GM18507 (cell line): Measurements from ENCODE around the gene MRPL43.

Source experiments
- DNase-seq: peaks from one replicate; pipeline ENCODE4 v3.0.0; 2011; ENCODE audit warnings: low read depth; ENCODE audit not compliant: insufficient read length; ENCODE audit errors: extremely low spot score
- FAIRE-seq: peaks from 2 replicates; lab custom pipeline; 2011; peaks lifted over from hg19 to GRCh38; lab: Jason Lieb, UNC

MRPL43 gene

GRCh38 chr10:101006593-101007098 lies 19.3 kb upstream of the MRPL43 start:
- no peak for FAIRE-seq
- DNase-seq, result no peak

GRCh38 chr10:101005869-101006567 lies 18.7 kb upstream of the MRPL43 start:
- no peak for FAIRE-seq
- no peak for DNase-seq

DNA sequence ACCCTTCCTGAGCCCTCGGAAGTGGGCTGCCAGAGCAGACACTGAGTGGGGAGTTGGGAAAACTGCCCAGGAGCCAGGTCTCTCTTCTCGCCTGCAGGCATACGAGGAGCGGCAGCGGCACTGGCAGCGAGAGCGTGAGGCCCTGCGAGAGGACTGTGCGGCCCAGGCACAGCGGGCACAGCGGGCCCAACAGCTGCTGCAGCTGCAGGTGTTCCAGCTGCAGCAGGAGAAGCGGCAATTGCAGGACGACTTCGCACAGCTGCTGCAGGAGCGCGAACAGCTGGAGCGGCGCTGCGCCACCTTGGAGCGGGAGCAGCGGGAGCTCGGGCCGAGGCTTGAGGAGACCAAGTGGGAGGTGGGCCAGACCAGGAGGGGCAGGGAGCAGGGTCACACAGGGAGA lies 18.1 kb upstream of the MRPL43 start:
- DNase-seq (no peak), FAIRE-seq (no peak)

- no peak for DNase-seq
- no peak for FAIRE-seq
Measured at GRCh38 chr10:101003639-101004206, 16.4 kb upstream of the MRPL43 start.

GRCh38 chr10:101002456-101002855 lies 15.2 kb upstream of the MRPL43 start:
- no peak for FAIRE-seq
- no peak for DNase-seq

GRCh38 chr10:101001659-101002035 lies 14.3 kb upstream of the MRPL43 start:
- FAIRE-seq (no peak), DNase-seq (no peak)

GRCh38 chr10:101000915-101001658 lies 13.8 kb upstream of the MRPL43 start:
- FAIRE-seq (no peak), DNase-seq (no peak)

- FAIRE-seq, result no peak
- no peak for DNase-seq
Measured at GRCh38 chr10:101000127-101000914, 13.0 kb upstream of the MRPL43 start.

DNA sequence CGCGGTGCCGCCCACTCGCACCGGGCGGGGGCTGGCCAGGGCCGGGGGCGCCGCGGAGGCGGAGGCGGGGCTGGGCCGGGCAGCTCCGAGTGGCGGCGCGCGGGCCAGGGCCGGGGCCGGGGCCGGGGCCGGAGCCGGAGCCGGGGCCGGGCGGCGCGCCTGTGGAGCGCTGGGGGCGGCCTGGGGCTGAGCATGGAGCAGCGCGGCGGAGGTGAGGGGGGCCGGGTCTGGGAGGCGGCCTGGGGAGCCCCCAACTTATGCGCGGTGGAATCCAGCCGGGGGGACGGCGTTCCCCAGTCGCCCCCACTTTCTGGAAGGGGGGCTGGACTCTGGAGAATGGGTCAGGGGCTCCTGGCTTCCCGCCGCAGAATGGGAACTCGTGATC lies 12.4 kb upstream of the MRPL43 start, which contains the start of gene LZTS2:
Gene LZTS2, plus strand, starts transcription at position 67 of the 385 bp plus-strand sequence. CDS start 2,731 bp downstream, outside the sequence.
- no peak for DNase-seq
- no peak for FAIRE-seq

DNA sequence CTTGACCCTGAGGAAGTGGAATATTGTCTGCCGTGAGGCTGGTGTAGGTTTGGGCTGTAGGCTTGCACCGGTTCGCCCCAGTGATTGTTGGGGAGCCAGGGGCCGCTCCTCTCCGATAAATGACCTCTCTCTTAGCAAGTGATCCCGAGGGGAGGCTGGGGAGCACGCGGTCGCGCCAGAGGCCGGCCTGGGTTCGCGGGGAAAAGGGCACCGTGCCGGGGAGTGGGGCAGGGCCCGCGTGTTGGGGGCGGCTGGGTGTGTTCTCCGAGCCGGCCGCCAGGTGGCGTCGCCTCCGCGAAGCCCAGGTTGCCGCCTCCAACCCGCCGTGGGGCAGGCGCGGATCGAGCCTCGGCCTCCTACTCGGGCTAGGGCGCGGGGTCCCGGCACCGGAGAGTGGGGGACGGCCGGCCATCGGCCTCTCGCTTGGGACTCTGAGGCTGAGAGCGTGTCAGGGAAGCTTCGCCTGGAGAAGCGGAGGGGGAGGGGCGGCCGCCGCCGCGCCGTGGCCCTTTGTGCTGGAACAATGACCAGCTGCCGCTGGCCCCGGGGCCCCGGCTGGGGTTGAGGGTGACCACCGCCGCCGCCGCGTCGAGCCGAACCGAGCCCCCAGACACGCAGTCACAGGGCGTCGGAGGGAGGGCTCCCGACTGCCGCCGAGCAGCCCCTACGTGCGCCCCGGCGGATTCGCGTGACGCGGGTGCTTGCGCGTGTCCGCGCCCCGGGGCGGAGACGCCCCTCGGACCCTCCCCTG lies 11.9 kb upstream of the MRPL43 start:
- peak; percentile 84 for DNase-seq
- peak; percentile 76 for FAIRE-seq

DNA sequence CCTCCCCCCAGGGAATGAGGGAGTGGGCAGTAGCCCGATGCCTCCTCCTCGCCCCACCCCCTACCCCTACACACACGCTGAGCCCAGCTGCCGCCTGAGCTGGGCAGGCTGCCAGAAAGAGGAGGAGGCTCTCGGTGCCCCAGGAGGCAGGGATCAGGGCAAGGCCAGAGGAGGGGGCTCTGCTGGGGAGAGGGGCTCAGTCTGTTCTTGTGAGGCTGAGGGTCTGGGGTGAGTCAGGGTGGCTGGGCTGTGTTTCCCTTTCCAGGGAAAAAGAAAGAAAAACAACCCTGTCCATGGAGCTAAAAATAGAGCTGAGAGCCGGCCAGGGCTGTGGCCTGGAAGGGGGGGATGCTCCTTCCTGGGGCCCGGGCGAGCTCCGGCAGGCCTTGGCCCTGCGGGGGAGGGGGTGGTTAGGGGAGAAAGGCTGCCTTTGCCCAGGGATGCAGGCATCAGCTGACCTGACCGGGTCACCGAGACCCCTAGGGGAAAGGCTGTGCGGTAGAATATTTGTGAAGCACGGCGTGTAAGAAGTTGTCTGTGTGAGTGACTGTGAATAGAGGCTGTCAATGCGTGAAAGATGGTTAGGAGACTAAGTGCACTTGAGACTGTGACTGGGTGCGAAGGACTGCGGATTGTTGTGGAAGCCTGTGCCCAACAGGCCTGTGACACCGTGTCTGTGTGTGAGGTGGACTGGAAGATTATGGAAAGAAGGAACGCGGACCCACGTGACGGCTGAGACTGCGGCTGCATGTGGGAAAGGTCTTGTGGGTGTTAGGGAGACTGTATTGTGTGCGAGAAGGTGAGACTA lies 11.1 kb upstream of the MRPL43 start:
- DNase-seq (peak; percentile 53), FAIRE-seq (no peak)

GRCh38 chr10:100997360-100998182 lies 10.3 kb upstream of the MRPL43 start:
- FAIRE-seq (peak; percentile 77), DNase-seq (peak; percentile 49)

DNA sequence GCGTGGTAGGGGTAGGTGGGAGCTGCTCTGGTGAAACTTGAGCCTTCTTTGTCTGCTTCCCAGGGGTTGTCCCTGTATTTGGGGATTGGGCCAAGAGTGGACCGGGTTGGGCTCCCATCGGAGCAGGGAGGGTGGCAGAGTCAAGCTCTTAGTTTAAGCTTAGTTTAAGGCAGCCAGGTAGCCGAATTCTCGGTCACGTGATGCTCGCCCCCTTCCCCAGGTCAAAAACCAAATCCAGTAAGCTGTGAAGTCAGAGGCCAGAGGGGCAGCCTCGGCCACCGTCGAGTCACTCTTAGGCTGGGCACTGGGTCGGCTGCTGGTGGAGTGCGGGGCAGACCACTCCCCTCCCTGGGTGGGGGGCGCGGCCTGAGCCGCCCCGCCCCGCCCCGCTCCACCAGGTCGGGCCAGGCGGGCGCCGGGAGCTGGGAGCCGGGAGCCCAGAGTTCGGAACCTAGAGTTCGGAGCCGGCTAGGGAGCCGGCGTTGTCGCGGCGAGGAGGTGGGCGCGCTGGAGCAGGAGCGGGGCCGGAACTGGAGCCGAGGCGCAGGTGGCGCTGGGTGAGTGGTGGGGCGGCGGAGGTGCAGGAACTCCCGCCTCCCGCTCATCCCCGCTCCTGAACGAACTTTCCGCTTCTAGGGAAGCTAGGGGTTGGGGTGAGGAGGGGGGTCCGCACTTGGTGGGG lies 9.5 kb upstream of the MRPL43 start:
- FAIRE-seq, result no peak
- DNase-seq, result no peak

DNA sequence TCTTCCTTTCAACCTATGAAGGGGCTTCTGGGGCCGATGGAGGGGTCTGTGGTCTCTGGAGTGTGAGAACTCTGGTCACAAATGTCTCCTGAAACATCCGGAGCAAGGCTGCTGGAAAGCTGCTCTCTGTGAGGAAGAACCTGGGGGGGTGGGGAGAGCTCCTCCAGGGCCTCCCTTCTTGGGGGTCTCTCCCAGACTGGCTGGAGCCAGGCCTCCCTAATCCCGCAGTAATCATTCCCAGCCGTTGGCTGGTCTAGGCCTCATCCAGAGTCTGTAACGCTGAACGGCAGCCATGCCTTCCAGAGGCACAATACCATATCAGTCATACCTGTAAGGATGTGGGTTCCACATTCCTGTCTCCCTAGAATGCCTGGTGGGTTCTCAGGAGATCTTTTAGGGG lies 7.9 kb upstream of the MRPL43 start:
- DNase-seq (no peak), FAIRE-seq (no peak)

DNA sequence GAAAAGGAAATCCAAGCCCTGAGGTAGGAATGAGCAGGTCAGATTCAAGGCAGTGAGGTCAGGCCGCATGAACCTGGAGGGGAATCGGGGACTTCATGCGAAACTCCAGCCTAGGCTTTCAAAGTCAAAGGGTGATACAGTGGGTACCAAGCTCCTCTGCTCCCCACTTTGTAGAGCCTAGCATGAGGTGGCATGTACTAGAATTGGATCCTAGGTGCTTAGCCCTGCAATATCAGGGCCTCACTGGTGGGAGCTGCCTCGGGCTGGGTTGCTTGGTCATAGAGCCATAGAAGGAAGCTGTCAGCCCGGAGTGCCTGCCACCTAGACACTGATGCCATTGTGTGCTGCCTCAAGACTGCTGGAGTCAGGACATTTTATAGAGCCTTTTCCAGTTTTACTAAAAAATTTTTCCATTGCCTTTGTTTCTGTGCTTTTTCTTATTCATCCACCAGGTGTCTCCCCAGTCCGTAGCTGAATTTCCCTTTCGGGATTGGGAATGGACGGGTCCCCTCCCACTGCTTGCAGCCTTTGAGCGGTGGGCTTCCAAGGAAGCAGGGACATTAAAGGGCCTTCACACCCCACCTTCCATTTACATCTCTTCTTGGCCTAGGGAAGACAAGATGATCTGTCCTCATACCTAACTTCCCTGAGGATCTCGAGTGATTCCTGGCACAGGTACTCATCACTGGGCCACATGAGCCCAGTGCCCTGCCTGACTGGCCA lies 6.8 kb upstream of the MRPL43 start:
- FAIRE-seq, result no peak

GRCh38 chr10:100989088-100989487 lies 1.8 kb upstream of the MRPL43 start:
- DNase-seq (no peak), FAIRE-seq (no peak)

More for the DNA sequence above, 6.8 kb upstream of the MRPL43 start:
- no peak for DNase-seq
